GM23248 (cell line): ENCODE measurements around the gene CLDN4. TPM values are rescaled to one million over a fixed set of nuclear protein-coding genes. Genes with fewer than 3 reads are reported as not detected.
A peak's percentile ranks its signal among the peaks of the same experiment; 100 is the strongest.

ENCODE experiments used
- DNase-seq: peaks from one replicate; pipeline ENCODE4 v3.0.0-alpha.2; 2015
- H2AFZ ChIP-seq: fragments of 200-600 bp; sonication (generic); 2 replicates; pipeline ENCODE4 v1.6.1; 2016; ENCODE audit warnings: antibody characterized with exemption
- H3F3A ChIP-seq: fragments of 200-600 bp; sonication (generic); 2 replicates; pipeline ENCODE4 v1.6.1; 2016; ENCODE audit warnings: mild to moderate bottlenecking, antibody characterized with exemption, mixed run types; ENCODE audit not compliant: insufficient read depth
- H3K27ac ChIP-seq: fragments of 200-600 bp; sonication (generic); 2 replicates; pipeline ENCODE4 v1.5.1; 2016; ENCODE audit warnings: mild to moderate bottlenecking
- H3K27me3 ChIP-seq: fragments of 200-600 bp; sonication (generic); replicated peaks from 2 replicates; pipeline ENCODE4 v1.6.1; 2016; ENCODE audit warnings: mild to moderate bottlenecking; ENCODE audit not compliant: insufficient read depth
- H3K36me3 ChIP-seq: fragments of 200-600 bp; sonication (generic); 2 replicates; pipeline ENCODE4 v1.6.1; 2016; ENCODE audit warnings: low read depth, mild to moderate bottlenecking
- H3K4me1 ChIP-seq: fragments of 200-600 bp; sonication (generic); 2 replicates; pipeline ENCODE4 v1.6.1; 2016; ENCODE audit warnings: mild to moderate bottlenecking; ENCODE audit not compliant: insufficient read depth
- H3K4me2 ChIP-seq: fragments of 200-600 bp; sonication (generic); one replicate; pipeline ENCODE4 v1.6.1; 2016; ENCODE audit warnings: mild to moderate bottlenecking; ENCODE audit not compliant: unreplicated experiment
- H3K4me3 ChIP-seq: fragments of 200-600 bp; sonication (generic); 2 replicates; pipeline ENCODE4 v1.5.1; 2016; ENCODE audit warnings: mild to moderate bottlenecking
- H3K79me2 ChIP-seq: fragments of 200-600 bp; sonication (generic); 2 replicates; pipeline ENCODE4 v1.6.1; 2016; ENCODE audit warnings: mild to moderate bottlenecking; ENCODE audit not compliant: insufficient read depth
- H3K9ac ChIP-seq: fragments of 200-600 bp; sonication (generic); 2 replicates; pipeline ENCODE4 v1.6.1; 2016; ENCODE audit warnings: mild to moderate bottlenecking
- H3K9me2 ChIP-seq: fragments of 200-600 bp; sonication (generic); 2 replicates; pipeline ENCODE4 v1.6.1; 2016; ENCODE audit warnings: mixed run types, mild to moderate bottlenecking, moderate library complexity; ENCODE audit not compliant: insufficient read depth
- H3K9me3 ChIP-seq: fragments of 200-600 bp; sonication (generic); one replicate; pipeline ENCODE4 v1.6.1; 2017; ENCODE audit warnings: low read depth
- H4K20me1 ChIP-seq: fragments of 200-600 bp; sonication (generic); 2 replicates; pipeline ENCODE4 v1.6.0; 2016; ENCODE audit not compliant: insufficient read depth
- EZH2 ChIP-seq: fragments of 200-600 bp; sonication (generic); IDR thresholded peaks from 2 replicates; pipeline ENCODE4 v1.6.1; 2018; ENCODE audit warnings: antibody characterized with exemption, mild to moderate bottlenecking; ENCODE audit not compliant: insufficient read depth, poor library complexity, severe bottlenecking
- EZH2phosphoT487 ChIP-seq: fragments of 200-600 bp; sonication (generic); IDR thresholded peaks from 2 replicates; pipeline ENCODE4 v1.6.1; 2018; ENCODE audit warnings: antibody characterized with exemption, moderate library complexity, mild to moderate bottlenecking, low read depth; ENCODE audit not compliant: insufficient read depth
- WGBS, 2 experiments: methylation state at CpG; one replicate each; pipeline ENCODE4 v1.1.6; 2015 to 2017; ENCODE audit warnings: low lambda C conversion rate in 2 of 2, low coverage in 1 of 2; ENCODE audit errors: missing lambda C conversion rate in 2 of 2; 5-methylcytosine and 5-hydroxymethylcytosine counted together
- in situ Hi-C: fragments of 300-500 bp; cut with MboI; formaldehyde crosslinking; loops from 2 replicates; pipeline ENCODE4 v1.15.0; 2020
- polyA plus RNA-seq: library from polyadenylated mRNA; unstranded; fragments of >200 nt; fragmentation: Nextera tagmentation; extraction: Ambion mirVana; gene quantifications from 2 replicates; pipeline ENCODE4 v1.2.1, GENCODE V29; 2016
- total RNA-seq: library from RNA; depleted of rRNA; stranded (reverse); fragments of >200 nt; shearing (Covaris generic); gene quantifications from 2 replicates; pipeline ENCODE4 v1.2.3, GENCODE V29; 2014

The CLDN4 gene
- total and polyA plus RNA-seq, 2 experiments from 2014 or later, result 0.10 TPM; not detected in 1

DNA sequence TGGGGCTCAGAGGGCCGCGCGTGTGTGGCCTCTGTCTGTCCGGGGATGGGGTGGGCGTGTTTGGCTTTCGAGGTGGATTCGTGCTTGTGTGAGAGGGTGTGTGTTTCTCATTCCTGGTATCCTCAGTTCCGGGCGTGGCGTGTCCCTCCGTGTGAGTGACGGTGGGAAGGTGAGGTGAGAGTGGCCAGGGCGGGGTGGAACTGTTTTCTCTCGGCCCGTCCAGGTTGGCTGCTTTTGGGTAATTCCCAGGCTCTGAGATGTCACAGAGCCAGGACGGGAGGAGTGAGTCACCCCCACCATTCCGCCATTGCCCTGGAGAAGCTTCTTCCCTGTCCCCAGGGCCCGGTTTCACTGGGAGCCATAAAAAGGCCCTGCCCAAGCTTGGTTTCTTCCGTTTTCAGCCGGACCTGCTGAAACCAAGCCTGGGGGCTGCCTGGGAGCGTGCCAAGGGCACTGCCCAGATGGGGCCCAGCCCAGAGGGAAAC is 21.3 kb upstream of the CLDN4 start:
- H3K9me2 ChIP-seq, result no peaks in the 10 kb centered on the region
- H3K4me2 ChIP-seq, result no peak overlapping the region
- no peaks in the 10 kb centered on the region for H3F3A ChIP-seq
- H3K27ac ChIP-seq, result no peak overlapping the region
- in situ Hi-C loops, result no loop called here
- no peaks in the 10 kb centered on the region for H3K79me2 ChIP-seq
- no peak overlapping the region for H3K9ac ChIP-seq
- 71 to 79% methylated on average over 21 of the region's 21 CpGs for WGBS, 2 experiments
- no peak overlapping the region for H2AFZ ChIP-seq
- peak; percentile 34 for DNase-seq
- no peaks in the 10 kb centered on the region for H3K36me3 ChIP-seq
- H4K20me1 ChIP-seq, result no peaks in the 10 kb centered on the region
- no peak for TF ChIP-seq EZH2
- no peak for TF ChIP-seq EZH2phosphoT487
- H3K9me3 ChIP-seq, result no peaks in the 10 kb centered on the region
- H3K4me1 ChIP-seq, result no peaks in the 10 kb centered on the region
- H3K27me3 ChIP-seq, result no peaks in the 10 kb centered on the region
- no peak overlapping the region for H3K4me3 ChIP-seq

DNA sequence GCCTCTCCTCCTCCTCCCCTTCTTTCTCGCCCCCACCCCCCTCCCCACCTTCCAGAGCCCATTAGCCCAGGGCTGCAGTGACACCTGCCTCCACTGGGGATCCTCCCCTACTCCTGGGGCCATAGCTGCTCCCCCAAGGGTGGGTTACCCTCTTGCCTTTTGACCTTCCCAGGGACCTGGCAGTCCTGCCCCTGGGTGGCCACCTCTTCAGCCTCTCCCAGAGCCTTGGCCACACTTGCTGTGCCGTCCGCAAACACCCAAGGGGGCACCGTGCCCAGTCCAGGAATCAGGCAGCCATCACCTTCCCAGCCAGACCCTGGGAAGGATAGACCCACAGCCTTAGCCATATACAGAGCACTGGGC is 19.8 kb upstream of the CLDN4 start:
- 21 to 42% methylated on average over 3 to 4 of the region's 4 CpGs for WGBS, 2 experiments
- no peak overlapping the region for H2AFZ ChIP-seq
- no peak overlapping the region for H3K4me3 ChIP-seq
- no peak overlapping the region for H3K4me2 ChIP-seq
- H3K9ac ChIP-seq, result no peak overlapping the region
- in situ Hi-C loops, result no loop called here
- no peaks in the 10 kb centered on the region for H3K27me3 ChIP-seq
- TF ChIP-seq EZH2phosphoT487 (no peak), EZH2 (no peak)
- no peaks in the 10 kb centered on the region for H3K4me1 ChIP-seq
- no peaks in the 10 kb centered on the region for H3K9me2 ChIP-seq
- no peaks in the 10 kb centered on the region for H3K79me2 ChIP-seq
- no peak for DNase-seq
- no peaks in the 10 kb centered on the region for H3K36me3 ChIP-seq
- no peaks in the 10 kb centered on the region for H3K9me3 ChIP-seq
- no peaks in the 10 kb centered on the region for H4K20me1 ChIP-seq
- H3K27ac ChIP-seq, result no peak overlapping the region
- no peaks in the 10 kb centered on the region for H3F3A ChIP-seq

DNA sequence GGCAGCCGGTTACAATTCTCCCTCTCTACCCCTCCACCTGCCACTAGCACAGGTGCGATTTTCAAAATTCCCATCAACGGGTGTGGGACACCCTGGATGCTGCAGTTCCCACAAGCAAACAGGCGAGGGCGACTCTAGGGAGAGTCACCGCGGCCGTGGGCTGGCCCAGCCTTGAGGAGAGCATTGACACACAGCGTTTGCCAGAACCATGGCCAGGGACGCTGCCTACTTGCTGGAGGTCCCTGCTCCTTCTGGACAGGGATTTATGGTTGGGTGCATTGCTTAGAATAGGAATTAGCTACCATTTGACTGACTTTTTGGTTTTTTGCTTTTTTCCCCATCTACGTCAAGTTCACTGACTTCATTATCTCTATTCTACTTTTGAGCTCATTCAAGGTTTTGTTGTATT is 19.0 kb upstream of the CLDN4 start:
- Histone ChIP-seq H3K4me2 (no peak overlapping the region), H3K27me3 (no peaks in the 10 kb centered on the region), H3K4me1 (no peaks in the 10 kb centered on the region), H3K79me2 (no peaks in the 10 kb centered on the region), H3K27ac (no peak overlapping the region), H2AFZ (no peak overlapping the region), H3F3A (no peaks in the 10 kb centered on the region), H3K4me3 (no peak overlapping the region), H4K20me1 (no peaks in the 10 kb centered on the region), H3K36me3 (no peaks in the 10 kb centered on the region), H3K9me3 (no peaks in the 10 kb centered on the region), H3K9me2 (no peaks in the 10 kb centered on the region), H3K9ac (no peak overlapping the region)
- peak; percentile 90 for DNase-seq
- in situ Hi-C loops, result no loop called here
- WGBS, 2 experiments, result 9 to 10% methylated on average over 11 of the region's 11 CpGs
- TF ChIP-seq EZH2phosphoT487 (no peak), EZH2 (no peak)

DNA sequence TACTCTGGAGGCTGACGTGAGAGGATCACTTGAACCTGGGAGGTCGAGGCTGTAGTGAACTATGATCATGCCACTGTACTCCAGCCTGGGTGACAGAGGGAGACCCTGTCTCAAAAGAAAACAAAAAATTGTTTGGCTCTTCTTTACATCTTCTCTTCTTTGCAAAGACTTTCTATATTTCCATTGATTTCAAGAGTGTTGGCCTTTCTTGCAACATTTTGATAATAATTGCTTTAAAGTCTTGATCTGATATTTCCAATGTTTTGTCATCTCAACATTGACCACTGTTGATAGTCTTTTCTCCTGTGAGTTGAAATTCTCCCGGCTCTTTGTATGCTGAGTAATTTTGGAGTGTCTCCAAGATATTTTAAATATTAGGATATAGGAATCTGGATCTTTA is 17.8 kb upstream of the CLDN4 start:
- no peak for DNase-seq
- Histone ChIP-seq H3K27me3 (no peaks in the 10 kb centered on the region), H2AFZ (no peak overlapping the region), H3K27ac (no peak overlapping the region), H3K4me3 (no peak overlapping the region), H3K9me3 (no peaks in the 10 kb centered on the region), H3F3A (no peaks in the 10 kb centered on the region), H3K9me2 (no peaks in the 10 kb centered on the region), H3K36me3 (no peaks in the 10 kb centered on the region), H4K20me1 (no peaks in the 10 kb centered on the region), H3K4me2 (no peak overlapping the region), H3K9ac (no peak overlapping the region), H3K79me2 (no peaks in the 10 kb centered on the region), H3K4me1 (no peaks in the 10 kb centered on the region)
- in situ Hi-C loops, result no loop called here
- TF ChIP-seq EZH2 (no peak), EZH2phosphoT487 (no peak)
- WGBS, 2 experiments, result 92 to 96% methylated on average over 3 of the region's 3 CpGs

DNA sequence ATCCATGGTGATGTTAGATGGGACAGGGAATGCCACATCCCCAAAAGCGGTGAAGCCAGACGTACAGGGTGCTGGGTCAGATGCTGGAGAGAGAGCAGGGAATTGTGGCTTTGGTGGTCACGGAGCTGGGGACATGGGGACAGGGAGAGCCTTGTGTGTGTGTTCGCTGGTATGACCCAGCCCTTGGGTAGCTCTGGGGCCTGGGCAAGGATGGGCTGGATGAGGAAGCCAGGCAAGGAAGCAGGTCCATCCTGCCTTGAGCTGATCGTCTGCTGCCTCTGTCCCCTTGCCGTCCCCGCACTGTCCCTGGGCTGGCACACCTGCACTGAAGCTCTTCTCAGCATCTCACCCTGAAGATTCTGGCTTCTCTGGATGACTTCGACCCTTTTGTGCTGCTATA is 15.4 kb upstream of the CLDN4 start:
- Histone ChIP-seq H3F3A (no peaks in the 10 kb centered on the region), H3K4me3 (no peak overlapping the region), H3K79me2 (no peaks in the 10 kb centered on the region), H3K36me3 (no peaks in the 10 kb centered on the region), H3K9ac (no peak overlapping the region), H3K4me1 (no peaks in the 10 kb centered on the region), H3K9me2 (no peaks in the 10 kb centered on the region), H3K4me2 (no peak overlapping the region), H4K20me1 (no peaks in the 10 kb centered on the region), H2AFZ (no peak overlapping the region), H3K27ac (no peak overlapping the region), H3K27me3 (no peaks in the 10 kb centered on the region), H3K9me3 (no peaks in the 10 kb centered on the region)
- WGBS, 2 experiments, result 93 to 95% methylated on average over 8 of the region's 8 CpGs
- no peak for DNase-seq
- TF ChIP-seq EZH2 (no peak), EZH2phosphoT487 (no peak)
- in situ Hi-C loops, result no loop called here
